ENCODE measurements around the gene SREK1IP1. TPM values are rescaled to one million over a fixed set of nuclear protein-coding genes. Genes with fewer than 3 reads are reported as not detected.

Gene SREK1IP1
- total RNA-seq, 1 donor from 2014 or later, result 17.9 TPM

DNA sequence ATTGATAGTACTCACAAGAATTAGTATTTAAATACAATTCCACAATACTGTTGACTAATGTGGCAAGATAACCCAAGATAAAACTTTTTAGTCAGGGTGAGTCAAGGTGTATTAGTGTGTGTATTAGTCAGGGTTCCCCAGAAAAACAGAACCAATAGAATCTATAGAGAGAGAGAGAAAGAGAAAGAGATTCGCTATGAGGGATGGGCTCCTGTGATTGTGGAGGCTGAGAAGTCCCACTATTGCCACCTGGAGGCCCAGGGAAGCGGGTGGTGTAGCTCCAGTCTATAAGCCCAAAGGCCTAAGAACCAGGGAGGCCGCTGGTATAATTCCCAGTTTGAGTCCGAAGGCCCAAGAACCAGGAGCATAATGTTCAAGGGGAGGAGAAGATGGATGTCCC is 88.2 kb downstream of the SREK1IP1 start:
- TF ChIP-seq, protein P1, sequence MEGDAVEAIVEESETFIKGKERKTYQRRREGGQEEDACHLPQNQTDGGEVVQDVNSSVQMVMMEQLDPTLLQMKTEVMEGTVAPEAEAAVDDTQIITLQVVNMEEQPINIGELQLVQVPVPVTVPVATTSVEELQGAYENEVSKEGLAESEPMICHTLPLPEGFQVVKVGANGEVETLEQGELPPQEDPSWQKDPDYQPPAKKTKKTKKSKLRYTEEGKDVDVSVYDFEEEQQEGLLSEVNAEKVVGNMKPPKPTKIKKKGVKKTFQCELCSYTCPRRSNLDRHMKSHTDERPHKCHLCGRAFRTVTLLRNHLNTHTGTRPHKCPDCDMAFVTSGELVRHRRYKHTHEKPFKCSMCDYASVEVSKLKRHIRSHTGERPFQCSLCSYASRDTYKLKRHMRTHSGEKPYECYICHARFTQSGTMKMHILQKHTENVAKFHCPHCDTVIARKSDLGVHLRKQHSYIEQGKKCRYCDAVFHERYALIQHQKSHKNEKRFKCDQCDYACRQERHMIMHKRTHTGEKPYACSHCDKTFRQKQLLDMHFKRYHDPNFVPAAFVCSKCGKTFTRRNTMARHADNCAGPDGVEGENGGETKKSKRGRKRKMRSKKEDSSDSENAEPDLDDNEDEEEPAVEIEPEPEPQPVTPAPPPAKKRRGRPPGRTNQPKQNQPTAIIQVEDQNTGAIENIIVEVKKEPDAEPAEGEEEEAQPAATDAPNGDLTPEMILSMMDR (IDR thresholded peaks at IDR 0.05), result no peak
- peaks cover 55% of the 10 kb centered on the region for H3K27me3 Mint-ChIP-seq (ENCODE audit: unreplicated experiment)
- H3K4me1 Mint-ChIP-seq (ENCODE audit: unreplicated experiment), result no peaks in the 10 kb centered on the region
- no peaks in the 10 kb centered on the region for H3K9me3 Mint-ChIP-seq (ENCODE audit: unreplicated experiment)
- no peak overlapping the region for H3K4me3 Mint-ChIP-seq (ENCODE audit: unreplicated experiment)
- H3K36me3 Mint-ChIP-seq (ENCODE audit: unreplicated experiment), result no peaks in the 10 kb centered on the region
- no peak for DNase-seq (ENCODE audit: extremely low spot score, unreplicated experiment)
- H3K27ac Mint-ChIP-seq (ENCODE audit: unreplicated experiment), result no peak overlapping the region

DNA sequence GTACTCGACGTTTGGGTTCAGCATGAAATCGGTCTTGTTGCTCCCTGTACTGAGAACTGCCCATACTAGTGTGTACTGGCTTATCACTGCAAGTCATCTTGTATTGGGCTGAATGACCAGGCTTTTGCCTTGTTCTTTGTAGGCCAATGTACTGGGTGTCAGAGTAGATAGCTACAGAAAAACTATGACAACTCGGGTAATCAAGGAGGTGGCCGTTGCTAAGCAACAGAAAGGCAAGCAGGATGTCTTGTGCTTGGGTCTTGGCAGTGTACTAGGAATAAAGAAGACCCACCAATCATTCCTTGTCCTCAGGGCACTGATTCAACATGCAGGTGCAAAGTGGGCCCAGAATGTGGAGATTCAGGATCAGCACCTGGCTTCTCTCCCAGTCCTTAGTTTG is 90.1 kb downstream of the SREK1IP1 start:
- TF ChIP-seq, protein P1 (IDR thresholded peaks at IDR 0.05), result no peak
- DNase-seq (ENCODE audit: extremely low spot score, unreplicated experiment), result no peak
- no peaks in the 10 kb centered on the region for H3K9me3 Mint-ChIP-seq (ENCODE audit: unreplicated experiment)
- no peak overlapping the region for H3K27ac Mint-ChIP-seq (ENCODE audit: unreplicated experiment)
- no peak overlapping the region for H3K4me3 Mint-ChIP-seq (ENCODE audit: unreplicated experiment)
- H3K36me3 Mint-ChIP-seq (ENCODE audit: unreplicated experiment), result no peaks in the 10 kb centered on the region
- H3K4me1 Mint-ChIP-seq (ENCODE audit: unreplicated experiment), result no peaks in the 10 kb centered on the region
- peaks cover 50% of the 10 kb centered on the region for H3K27me3 Mint-ChIP-seq (ENCODE audit: unreplicated experiment)

DNA sequence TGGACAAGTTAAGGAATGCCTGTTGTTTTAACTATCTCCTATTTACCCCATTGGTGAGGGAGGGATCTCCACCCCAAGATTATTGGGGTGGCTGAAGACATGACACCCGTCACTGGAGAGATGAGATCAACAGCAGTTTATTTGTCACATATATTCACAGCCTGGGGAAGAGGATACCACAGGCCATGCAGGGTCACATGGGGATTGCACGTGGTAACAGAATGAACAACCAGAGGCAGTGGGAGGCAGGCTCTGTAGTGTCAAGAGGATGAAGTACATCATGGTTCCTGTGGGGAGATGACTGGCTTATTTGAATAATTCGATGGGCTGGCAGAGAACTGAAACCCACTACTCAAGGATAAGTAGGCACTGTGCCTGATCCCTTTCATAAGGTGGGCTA is 96.8 kb downstream of the SREK1IP1 start:
- TF ChIP-seq, protein P1 (IDR thresholded peaks at IDR 0.05), result no peak
- Mint-ChIP-seq H3K4me1 (ENCODE audit: unreplicated experiment) (no peaks in the 10 kb centered on the region), H3K9me3 (ENCODE audit: unreplicated experiment) (no peaks in the 10 kb centered on the region), H3K27me3 (ENCODE audit: unreplicated experiment) (peaks cover 45% of the 10 kb centered on the region), H3K36me3 (ENCODE audit: unreplicated experiment) (no peaks in the 10 kb centered on the region), H3K4me3 (ENCODE audit: unreplicated experiment) (no peak overlapping the region), H3K27ac (ENCODE audit: unreplicated experiment) (no peak overlapping the region)
- DNase-seq (ENCODE audit: extremely low spot score, unreplicated experiment), result no peak

DNA sequence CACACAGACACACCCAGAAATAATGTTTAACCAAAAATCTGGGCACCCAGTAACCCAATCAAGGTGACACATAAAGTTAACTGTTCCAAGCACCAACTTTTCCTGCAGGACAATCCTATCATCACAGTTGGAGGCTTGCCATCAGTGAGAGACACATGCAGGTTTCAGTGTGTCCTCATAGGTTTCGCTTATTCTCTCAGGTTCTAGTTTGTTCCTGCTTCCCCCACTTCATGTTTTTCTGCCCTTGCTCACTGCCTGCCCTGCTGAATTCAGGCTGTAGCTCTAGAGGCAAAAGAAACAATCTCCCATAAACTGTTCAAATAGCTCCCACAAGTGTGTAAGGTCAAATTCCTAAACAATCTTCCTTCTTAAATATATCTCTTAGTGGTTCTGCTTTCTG is 98.2 kb downstream of the SREK1IP1 start:
- TF ChIP-seq, protein P1 (IDR thresholded peaks at IDR 0.05), result no peak
- Mint-ChIP-seq H3K36me3 (ENCODE audit: unreplicated experiment) (no peaks in the 10 kb centered on the region), H3K9me3 (ENCODE audit: unreplicated experiment) (no peaks in the 10 kb centered on the region), H3K4me3 (ENCODE audit: unreplicated experiment) (no peak overlapping the region), H3K27ac (ENCODE audit: unreplicated experiment) (no peak overlapping the region), H3K27me3 (ENCODE audit: unreplicated experiment) (peaks cover 50% of the 10 kb centered on the region), H3K4me1 (ENCODE audit: unreplicated experiment) (no peaks in the 10 kb centered on the region)
- no peak for DNase-seq (ENCODE audit: extremely low spot score, unreplicated experiment)

Other genes with a start within 250 kb of the SREK1IP1 start
- not detected in 2 replicates for gene SHISAL2B, start 78.2 kb downstream of the SREK1IP1 start, total RNA-seq
- 20.6 and 24.7 TPM in 2 replicates for gene CWC27, start 239 bp upstream of the SREK1IP1 start, total RNA-seq